Measurements from ENCODE around the gene SPOCK1. TPM values are rescaled to one million over a fixed set of nuclear protein-coding genes. Genes with fewer than 3 reads are reported as not detected.

The SPOCK1 gene
- total RNA-seq, 1 donor from 2014 or later: not detected

DNA sequence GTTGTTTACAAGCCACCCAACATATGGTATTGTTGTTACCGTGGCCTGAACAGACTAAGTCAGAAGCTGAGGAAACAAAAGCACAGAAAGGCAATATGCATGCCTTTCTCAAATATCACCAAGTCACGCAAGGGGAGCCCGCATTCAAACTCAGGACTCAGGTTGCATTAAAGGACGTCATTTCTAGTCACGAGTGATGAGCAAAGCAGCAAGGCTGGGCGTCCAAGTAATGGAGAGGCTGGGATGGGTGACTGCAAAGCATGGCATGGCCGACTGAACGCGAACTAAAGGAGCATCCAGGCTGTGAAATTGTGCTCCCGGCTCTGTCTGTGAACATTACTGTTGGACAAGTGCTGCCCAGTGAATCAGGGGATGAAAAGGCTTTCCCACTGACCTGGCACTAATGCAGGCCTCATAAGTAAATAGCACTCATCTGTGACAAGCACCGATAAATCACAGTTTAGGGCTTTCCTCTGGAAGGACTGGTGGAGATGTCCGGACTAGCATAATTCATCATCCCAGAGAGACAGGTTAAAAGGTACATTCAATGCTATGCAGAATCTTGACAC lies 202.8 kb downstream of the SPOCK1 start:
- Mint-ChIP-seq H3K4me3 (ENCODE audit: low read depth) (no peak overlapping the region), H3K27me3 (ENCODE audit: low read depth) (peaks cover 6% of the 10 kb centered on the region), H3K9me3 (no peaks in the 10 kb centered on the region), H3K27ac (no peak overlapping the region), H3K4me1 (ENCODE audit: low read depth) (no peaks in the 10 kb centered on the region), H3K36me3 (ENCODE audit: low read depth) (no peaks in the 10 kb centered on the region)
- DNase-seq (ENCODE audit: low spot score): no peak
- intact Hi-C loops (cut with micrococcal nuclease): no loop called here

DNA sequence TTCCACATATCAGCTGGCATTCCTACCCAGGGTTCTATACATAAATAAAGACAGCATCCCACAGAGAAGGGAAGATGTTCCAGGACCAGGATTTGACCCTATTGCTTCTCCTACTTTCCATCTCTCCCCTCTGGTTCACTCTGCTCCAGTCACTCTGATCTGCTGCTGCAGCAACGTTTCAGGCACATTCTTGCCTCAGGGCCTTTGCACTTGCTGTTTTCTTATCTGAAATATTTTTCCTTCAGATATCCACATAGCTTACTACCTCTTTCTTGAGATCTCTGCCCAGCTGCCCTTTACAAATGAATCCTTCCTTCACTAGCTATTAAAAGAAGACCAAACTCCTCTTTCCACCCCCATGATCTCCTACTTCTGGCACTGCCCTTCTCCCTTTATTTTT lies 204.5 kb downstream of the SPOCK1 start:
- H3K4me3 Mint-ChIP-seq (ENCODE audit: low read depth): no peak overlapping the region
- no peaks in the 10 kb centered on the region for H3K9me3 Mint-ChIP-seq
- no peak for DNase-seq (ENCODE audit: low spot score)
- H3K27ac Mint-ChIP-seq: no peak overlapping the region
- no peaks in the 10 kb centered on the region for H3K36me3 Mint-ChIP-seq (ENCODE audit: low read depth)
- intact Hi-C loops (cut with micrococcal nuclease): no loop called here
- H3K4me1 Mint-ChIP-seq (ENCODE audit: low read depth): no peaks in the 10 kb centered on the region
- H3K27me3 Mint-ChIP-seq (ENCODE audit: low read depth): peaks cover 6% of the 10 kb centered on the region

DNA sequence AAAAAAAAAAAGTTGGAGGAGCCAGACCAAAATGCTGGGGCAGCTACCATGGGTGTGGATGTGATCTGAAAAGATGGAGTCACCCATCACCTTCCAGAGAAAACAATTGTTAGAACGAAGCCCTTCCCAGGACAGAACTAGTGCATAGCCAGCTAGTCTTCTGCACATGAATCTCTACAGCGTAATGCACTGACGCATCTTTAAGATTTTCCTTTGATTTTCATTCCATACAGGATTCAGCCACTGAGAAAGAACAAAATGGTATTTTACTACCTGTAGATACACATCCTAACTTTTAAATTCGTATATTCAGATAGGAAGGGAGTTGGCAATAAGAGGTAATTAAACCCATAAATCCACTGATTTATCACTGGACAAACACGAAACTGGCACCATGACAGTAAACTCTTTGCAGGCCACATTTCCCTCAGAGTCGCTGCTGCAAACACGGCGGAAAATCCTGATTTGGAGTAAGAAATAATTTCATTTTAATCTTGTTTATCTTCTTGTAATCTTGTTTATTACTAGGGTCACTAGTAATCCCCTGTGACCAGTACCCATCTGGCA lies 206.6 kb downstream of the SPOCK1 start:
- no peaks in the 10 kb centered on the region for H3K36me3 Mint-ChIP-seq (ENCODE audit: low read depth)
- no peaks in the 10 kb centered on the region for H3K4me1 Mint-ChIP-seq (ENCODE audit: low read depth)
- no peak overlapping the region for H3K27ac Mint-ChIP-seq
- no peaks in the 10 kb centered on the region for H3K27me3 Mint-ChIP-seq (ENCODE audit: low read depth)
- H3K9me3 Mint-ChIP-seq: no peaks in the 10 kb centered on the region
- DNase-seq (ENCODE audit: low spot score): no peak
- no peak overlapping the region for H3K4me3 Mint-ChIP-seq (ENCODE audit: low read depth)
- intact Hi-C loops (cut with micrococcal nuclease): no loop called here

DNA sequence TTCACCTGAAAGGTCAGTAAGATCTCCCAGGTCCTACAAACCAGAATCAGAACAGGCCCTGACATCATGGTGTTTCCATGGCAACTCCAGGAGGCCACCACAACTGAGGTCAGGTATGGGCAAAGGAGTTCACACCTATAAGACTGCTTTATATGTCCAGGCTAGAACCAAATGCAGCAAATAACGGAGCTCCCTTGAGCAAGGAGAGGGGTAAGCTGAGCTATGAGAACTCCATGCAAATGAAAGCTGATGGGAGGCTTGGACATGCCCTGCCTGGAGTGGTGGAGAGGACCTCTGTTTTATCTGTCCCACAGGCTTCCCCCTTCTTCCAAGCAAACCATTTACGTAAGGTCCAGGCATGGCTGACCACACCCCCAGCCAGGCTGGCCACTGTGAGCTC lies 207.7 kb downstream of the SPOCK1 start:
- Mint-ChIP-seq H3K36me3 (ENCODE audit: low read depth) (no peaks in the 10 kb centered on the region), H3K9me3 (no peaks in the 10 kb centered on the region)
- DNase-seq (ENCODE audit: low spot score): no peak

DNA sequence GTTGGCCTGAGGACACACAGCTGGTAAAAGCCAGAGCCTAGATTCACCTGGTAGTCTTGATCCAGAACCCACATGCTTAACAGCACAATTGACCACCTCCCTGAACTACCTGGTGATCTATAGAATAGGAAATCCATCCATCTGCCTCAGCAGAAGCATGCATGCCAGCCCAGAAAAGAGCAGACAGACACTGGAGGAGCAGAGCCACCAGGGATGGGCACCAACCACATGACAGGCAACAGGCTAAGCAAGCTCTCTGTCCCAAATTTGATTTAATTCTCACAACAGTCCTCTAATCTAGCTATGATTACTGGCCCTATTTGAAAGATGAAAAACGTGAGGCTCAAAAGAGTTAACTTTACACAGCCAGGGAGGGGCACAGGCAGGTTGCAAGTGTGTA lies 208.1 kb downstream of the SPOCK1 start:
- no peaks in the 10 kb centered on the region for H3K9me3 Mint-ChIP-seq
- DNase-seq (ENCODE audit: low spot score): no peak
- intact Hi-C loops (cut with micrococcal nuclease): no loop called here
- no peak overlapping the region for H3K27ac Mint-ChIP-seq
- H3K4me1 Mint-ChIP-seq (ENCODE audit: low read depth): no peaks in the 10 kb centered on the region
- no peaks in the 10 kb centered on the region for H3K27me3 Mint-ChIP-seq (ENCODE audit: low read depth)
- no peak overlapping the region for H3K4me3 Mint-ChIP-seq (ENCODE audit: low read depth)
- H3K36me3 Mint-ChIP-seq (ENCODE audit: low read depth): no peaks in the 10 kb centered on the region

More for the DNA sequence above, 207.7 kb downstream of the SPOCK1 start:
- intact Hi-C loops (cut with micrococcal nuclease): no loop called here
- Mint-ChIP-seq H3K4me3 (ENCODE audit: low read depth) (no peak overlapping the region), H3K27me3 (ENCODE audit: low read depth) (no peaks in the 10 kb centered on the region), H3K4me1 (ENCODE audit: low read depth) (no peaks in the 10 kb centered on the region), H3K27ac (no peak overlapping the region)

DNA sequence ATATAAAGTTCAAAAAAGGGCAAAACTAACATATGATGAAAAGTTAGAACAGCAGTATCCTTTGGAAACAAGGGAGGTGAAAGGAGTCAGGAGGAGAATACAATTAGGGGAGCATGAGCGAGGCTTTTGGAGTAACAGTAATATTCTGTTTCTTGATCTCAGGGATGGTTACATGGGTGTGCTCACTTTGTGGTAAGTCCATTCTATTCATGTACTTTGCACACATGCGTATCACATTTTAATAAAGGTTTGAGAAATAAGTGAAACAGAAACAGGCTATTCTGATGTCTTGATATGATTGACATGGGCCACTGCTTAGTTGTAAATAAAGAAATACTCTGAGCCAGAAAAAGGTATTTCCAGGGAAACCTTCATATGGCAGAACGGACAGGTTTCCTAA lies 208.8 kb downstream of the SPOCK1 start:
- no peaks in the 10 kb centered on the region for H3K36me3 Mint-ChIP-seq (ENCODE audit: low read depth)
- no peak for DNase-seq (ENCODE audit: low spot score)
- no peaks in the 10 kb centered on the region for H3K9me3 Mint-ChIP-seq
- intact Hi-C loops (cut with micrococcal nuclease): no loop called here
- H3K27ac Mint-ChIP-seq: no peak overlapping the region
- no peaks in the 10 kb centered on the region for H3K27me3 Mint-ChIP-seq (ENCODE audit: low read depth)
- no peaks in the 10 kb centered on the region for H3K4me1 Mint-ChIP-seq (ENCODE audit: low read depth)
- no peak overlapping the region for H3K4me3 Mint-ChIP-seq (ENCODE audit: low read depth)

DNA sequence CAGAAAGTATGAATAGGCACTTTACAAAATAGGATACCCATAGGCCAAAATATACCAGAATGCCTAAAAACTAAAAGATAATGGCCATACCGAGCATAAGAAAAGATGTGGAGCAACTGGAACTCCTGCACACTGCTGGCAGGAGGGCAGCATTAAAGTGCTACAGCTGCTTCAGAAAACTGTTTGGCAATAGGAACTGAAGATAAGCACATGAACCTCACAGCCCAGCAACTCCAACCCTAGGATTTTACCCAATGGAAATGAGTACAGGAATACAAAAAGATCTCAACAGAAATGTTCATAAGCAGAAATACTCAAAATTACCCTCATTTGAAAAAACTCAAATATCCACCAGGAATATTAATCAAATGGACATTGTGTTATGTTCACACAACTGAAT lies 209.3 kb downstream of the SPOCK1 start:
- Mint-ChIP-seq H3K27me3 (ENCODE audit: low read depth) (no peaks in the 10 kb centered on the region), H3K9me3 (no peaks in the 10 kb centered on the region), H3K36me3 (ENCODE audit: low read depth) (no peaks in the 10 kb centered on the region), H3K4me1 (ENCODE audit: low read depth) (no peaks in the 10 kb centered on the region), H3K4me3 (ENCODE audit: low read depth) (no peak overlapping the region), H3K27ac (no peak overlapping the region)
- no peak for DNase-seq (ENCODE audit: low spot score)
- intact Hi-C loops (cut with micrococcal nuclease): no loop called here

DNA sequence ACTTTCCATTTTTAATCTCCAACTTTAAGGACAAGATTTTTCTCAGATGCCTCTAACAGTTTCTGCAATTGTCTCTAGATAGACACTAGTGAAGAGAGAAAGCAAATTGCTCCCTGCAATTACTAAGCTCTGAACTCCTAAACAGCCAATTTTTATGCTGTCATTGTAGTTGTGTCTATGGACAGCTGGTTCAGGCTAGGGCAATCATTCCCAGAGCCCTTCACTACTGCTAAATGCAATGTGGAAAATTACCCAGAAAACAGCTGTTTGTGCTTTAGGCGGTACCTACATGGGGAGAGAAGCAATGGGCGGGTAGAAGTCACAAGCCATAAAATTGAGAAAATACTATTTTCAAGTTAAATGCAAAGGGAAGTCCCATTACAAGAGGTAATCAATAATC lies 211.6 kb downstream of the SPOCK1 start:
- no peak for DNase-seq (ENCODE audit: low spot score)
- Mint-ChIP-seq H3K9me3 (no peaks in the 10 kb centered on the region), H3K27ac (no peak overlapping the region), H3K4me3 (ENCODE audit: low read depth) (no peak overlapping the region), H3K27me3 (ENCODE audit: low read depth) (no peaks in the 10 kb centered on the region), H3K36me3 (ENCODE audit: low read depth) (no peaks in the 10 kb centered on the region), H3K4me1 (ENCODE audit: low read depth) (no peaks in the 10 kb centered on the region)
- intact Hi-C loops (cut with micrococcal nuclease): no loop called here

DNA sequence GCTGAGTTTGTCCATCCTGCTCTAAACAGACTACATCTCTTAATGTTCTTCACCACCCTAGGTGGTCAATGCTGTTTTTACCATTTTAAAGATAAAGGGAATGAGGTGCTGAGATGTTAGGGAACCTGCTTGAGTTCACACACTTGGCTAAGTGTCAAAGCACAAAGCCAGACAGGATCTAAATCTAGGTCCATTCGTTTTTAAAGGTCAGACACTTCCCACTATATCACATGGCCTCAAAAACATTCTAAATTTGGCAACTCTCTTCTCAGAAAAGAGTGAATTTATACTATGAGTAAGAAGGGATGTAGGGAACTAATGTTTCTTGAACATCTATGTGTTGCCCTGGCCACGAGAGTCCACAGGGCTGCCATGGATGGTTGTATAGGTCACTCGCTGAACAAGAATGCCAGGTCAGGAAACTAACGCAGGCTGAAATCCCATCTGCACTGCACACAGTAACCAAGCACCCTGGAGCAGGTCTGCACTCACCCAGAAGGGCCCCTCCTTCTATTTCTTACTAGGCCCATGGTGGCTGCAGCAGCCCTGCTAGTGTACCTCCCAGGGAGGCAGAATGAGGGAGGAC lies 213.0 kb downstream of the SPOCK1 start:
- H3K36me3 Mint-ChIP-seq (ENCODE audit: low read depth): no peaks in the 10 kb centered on the region
- no peak overlapping the region for H3K4me3 Mint-ChIP-seq (ENCODE audit: low read depth)
- DNase-seq (ENCODE audit: low spot score): no peak
- intact Hi-C loops (cut with micrococcal nuclease): no loop called here
- no peaks in the 10 kb centered on the region for H3K4me1 Mint-ChIP-seq (ENCODE audit: low read depth)
- no peak overlapping the region for H3K27ac Mint-ChIP-seq
- no peaks in the 10 kb centered on the region for H3K27me3 Mint-ChIP-seq (ENCODE audit: low read depth)
- no peaks in the 10 kb centered on the region for H3K9me3 Mint-ChIP-seq

DNA sequence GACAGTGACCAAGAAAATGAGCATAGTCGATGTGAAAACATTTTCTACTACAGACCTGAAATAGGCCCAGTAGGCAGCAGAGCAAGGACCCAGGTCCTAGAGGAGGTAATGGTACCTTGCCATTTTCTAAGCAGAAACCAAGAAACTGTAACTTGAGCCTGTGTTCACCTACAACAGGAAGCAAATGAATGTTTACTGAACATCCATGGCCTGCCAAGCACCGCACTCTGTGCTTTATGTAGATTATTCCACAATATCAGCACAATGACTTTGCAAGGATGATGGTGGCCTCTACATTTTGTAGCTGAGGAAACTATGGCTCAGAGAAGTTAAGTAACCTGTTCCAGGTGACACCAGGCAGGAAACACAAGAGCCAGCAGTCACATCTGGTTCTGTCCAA lies 215.3 kb downstream of the SPOCK1 start:
- DNase-seq (ENCODE audit: low spot score): no peak
- H3K4me1 Mint-ChIP-seq (ENCODE audit: low read depth): no peaks in the 10 kb centered on the region
- H3K27me3 Mint-ChIP-seq (ENCODE audit: low read depth): no peaks in the 10 kb centered on the region
- no peak overlapping the region for H3K4me3 Mint-ChIP-seq (ENCODE audit: low read depth)
- H3K9me3 Mint-ChIP-seq: no peaks in the 10 kb centered on the region
- intact Hi-C loops (cut with micrococcal nuclease): no loop called here
- no peak overlapping the region for H3K27ac Mint-ChIP-seq
- no peaks in the 10 kb centered on the region for H3K36me3 Mint-ChIP-seq (ENCODE audit: low read depth)

DNA sequence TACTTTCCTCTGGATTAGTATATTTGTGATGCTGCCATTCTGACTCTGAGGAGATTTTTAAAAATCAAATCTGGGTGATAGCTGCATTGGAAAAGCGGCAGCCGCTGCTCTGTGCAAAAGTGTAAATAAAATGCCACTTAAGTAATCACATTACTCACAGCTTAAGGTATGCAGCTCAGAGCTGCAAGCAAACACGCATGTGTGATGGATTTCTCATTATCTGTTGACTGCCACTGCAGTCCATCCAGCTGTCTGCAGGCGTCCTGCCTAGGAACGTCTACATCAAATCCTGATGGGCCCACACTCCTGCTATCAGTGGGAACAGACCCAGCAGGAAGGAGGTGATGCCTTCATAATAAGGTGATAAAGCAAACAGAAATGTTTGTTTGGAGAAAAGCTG lies 216.9 kb downstream of the SPOCK1 start:
- Mint-ChIP-seq H3K27me3 (ENCODE audit: low read depth) (no peaks in the 10 kb centered on the region), H3K9me3 (no peaks in the 10 kb centered on the region), H3K4me3 (ENCODE audit: low read depth) (no peak overlapping the region), H3K36me3 (ENCODE audit: low read depth) (no peaks in the 10 kb centered on the region), H3K27ac (no peak overlapping the region), H3K4me1 (ENCODE audit: low read depth) (no peaks in the 10 kb centered on the region)
- DNase-seq (ENCODE audit: low spot score): no peak
- intact Hi-C loops (cut with micrococcal nuclease): no loop called here

DNA sequence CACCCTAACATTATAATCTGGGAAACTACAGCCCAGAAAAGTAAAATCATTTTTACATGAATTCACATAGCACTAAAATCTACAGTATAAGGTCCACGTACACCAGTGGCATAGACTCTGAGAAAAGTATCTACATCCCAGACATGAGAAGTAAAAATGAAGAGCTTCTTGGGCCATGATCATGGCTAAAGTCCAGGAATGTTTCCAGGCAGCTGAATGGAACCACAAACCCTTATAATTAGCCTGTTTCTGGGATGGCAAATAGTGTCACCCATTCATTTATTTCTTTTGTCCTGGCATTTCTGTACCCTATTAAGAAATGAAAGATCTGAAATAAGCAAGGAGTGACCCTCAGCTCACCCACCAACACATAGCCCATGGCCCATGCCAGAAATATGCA lies 217.9 kb downstream of the SPOCK1 start:
- no peak overlapping the region for H3K27ac Mint-ChIP-seq
- H3K9me3 Mint-ChIP-seq: no peaks in the 10 kb centered on the region
- no peaks in the 10 kb centered on the region for H3K27me3 Mint-ChIP-seq (ENCODE audit: low read depth)
- intact Hi-C loops (cut with micrococcal nuclease): no loop called here
- H3K4me1 Mint-ChIP-seq (ENCODE audit: low read depth): no peaks in the 10 kb centered on the region
- no peak for DNase-seq (ENCODE audit: low spot score)
- no peaks in the 10 kb centered on the region for H3K36me3 Mint-ChIP-seq (ENCODE audit: low read depth)
- H3K4me3 Mint-ChIP-seq (ENCODE audit: low read depth): no peak overlapping the region

DNA sequence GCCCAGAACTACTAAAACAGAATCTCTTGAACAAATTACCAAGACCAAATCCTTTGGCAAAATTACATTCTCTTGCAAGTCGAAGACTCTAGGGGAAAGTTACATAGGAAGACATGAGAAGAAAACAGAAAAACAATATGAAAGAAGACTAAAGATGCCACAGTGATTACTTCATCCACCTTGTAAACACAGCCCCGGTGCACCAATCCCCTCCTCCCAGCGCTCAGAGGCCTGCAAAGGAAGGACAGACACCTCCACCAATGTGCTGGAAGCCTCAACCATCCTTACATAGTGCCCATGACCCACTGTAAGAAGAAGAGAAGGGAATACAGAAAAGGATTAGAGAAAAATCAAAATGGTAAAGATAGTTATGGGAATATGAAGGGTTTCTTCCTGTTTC lies 218.5 kb downstream of the SPOCK1 start:
- Mint-ChIP-seq H3K36me3 (ENCODE audit: low read depth) (no peaks in the 10 kb centered on the region), H3K27me3 (ENCODE audit: low read depth) (no peaks in the 10 kb centered on the region), H3K4me1 (ENCODE audit: low read depth) (no peaks in the 10 kb centered on the region), H3K4me3 (ENCODE audit: low read depth) (no peak overlapping the region), H3K27ac (no peak overlapping the region), H3K9me3 (no peaks in the 10 kb centered on the region)
- no peak for DNase-seq (ENCODE audit: low spot score)
- intact Hi-C loops (cut with micrococcal nuclease): no loop called here
